A549 (cell line): ENCODE results near the gene NEK4. TPM values are rescaled to one million over a fixed set of nuclear protein-coding genes. Genes with fewer than 3 reads are reported as not detected.

ENCODE experiments used
- ATAC-seq, 2 experiments: fragments of 200-7000 bp in 1 of 2; fragments of >200 bp in 1 of 2; cut with Nextera tagmentation in 1 of 2; cut with Tn5 transposase in 1 of 2; 3 replicates each; pipeline versions ENCODE4 v1.8.0 to v1.9.1; 2018 to 2020; ENCODE audit warnings: mild to moderate bottlenecking in 1 of 2, moderate library complexity in 1 of 2
- CTCF ChIA-PET: fragments of 300-600 bp; sonication (Branson Sonifier 250); formaldehyde crosslinking; extraction: SDS; loops from one replicate; lab custom pipeline; 2021; ENCODE audit warnings: antibody characterized with exemption, inconsistent platforms; lab: Yijun Ruan, JAX
- POLR2A ChIA-PET: fragments of 350-600 bp; formaldehyde crosslinking; extraction: SDS; loops from one replicate; lab custom pipeline; 2021; ENCODE audit warnings: antibody characterized with exemption, inconsistent platforms; lab: Yijun Ruan, JAX
- DNase-seq, 2 experiments: peaks; one replicate each; pipeline versions ENCODE4 v3.0.0 to v3.0.0-alpha.2; 2011 to 2016; ENCODE audit warnings: low read depth in 1 of 2, low spot score in 1 of 2
- FAIRE-seq: peaks from 2 replicates; lab custom pipeline; 2011; peaks lifted over from hg19 to GRCh38; lab: Jason Lieb, UNC
- H3K27ac ChIP-seq, 2 experiments: fragments of >200 bp; sonication (Bioruptor Twin); formaldehyde crosslinking; 3 replicates each; pipeline ENCODE4 v1.5.1; 2016 to 2017
- H3K4me1 ChIP-seq: fragments of >200 bp; sonication (Bioruptor Twin); formaldehyde crosslinking; 3 replicates; pipeline ENCODE4 v1.6.1; 2016
- H3K4me2 ChIP-seq: fragments of >200 bp; sonication (Bioruptor Twin); formaldehyde crosslinking; 3 replicates; pipeline ENCODE4 v1.6.1; 2016
- H3K4me3 ChIP-seq: fragments of >200 bp; sonication (Bioruptor Twin); formaldehyde crosslinking; 3 replicates; pipeline ENCODE4 v1.5.1; 2016
- H3K9me3 ChIP-seq: fragments of >200 bp; sonication (Bioruptor Twin); formaldehyde crosslinking; 3 replicates; pipeline ENCODE4 v1.6.1; 2016
- ATOH8 ChIP-seq: fragments of 250-450 bp; sonication (Bioruptor Pico); IDR thresholded peaks from 2 replicates; pipeline ENCODE4 v1.5.0; 2020; ENCODE audit warnings: low read depth, mild to moderate bottlenecking, moderate library complexity
- CBX2 ChIP-seq: fragments of 200-600 bp; sonication (generic); IDR thresholded peaks from 2 replicates; pipeline ENCODE4 v1.6.1; 2016; ENCODE audit warnings: low read depth, mild to moderate bottlenecking, borderline replicate concordance
- CBX8 ChIP-seq: fragments of 200-600 bp; sonication (generic); IDR thresholded peaks from 2 replicates; pipeline ENCODE4 v1.6.1; 2016
- CHD4 ChIP-seq: fragments of 200-600 bp; sonication (generic); IDR thresholded peaks from 2 replicates; pipeline ENCODE4 v1.6.1; 2016; ENCODE audit warnings: antibody characterized with exemption, mild to moderate bottlenecking, borderline replicate concordance
- EHF ChIP-seq: fragments of 250-450 bp; sonication (Bioruptor Pico); IDR thresholded peaks from 2 replicates; pipeline ENCODE4 v1.5.0; 2020; ENCODE audit warnings: mild to moderate bottlenecking
- ESRRA ChIP-seq: fragments of 150-350 bp; IDR thresholded peaks from 2 replicates; pipeline ENCODE4 v1.6.1; 2014; ENCODE audit warnings: mild to moderate bottlenecking, low read length, borderline replicate concordance
- FOSB ChIP-seq: fragments of 250-450 bp; sonication (Bioruptor Pico); IDR thresholded peaks from 2 replicates; pipeline ENCODE4 v1.5.0; 2020; ENCODE audit warnings: mild to moderate bottlenecking, moderate library complexity
- FOSL2 ChIP-seq, 2 experiments: fragments of 450-650 bp in 1 of 2; fragments of >200 bp in 1 of 2; sonication (Bioruptor Twin) in 1 of 2; formaldehyde crosslinking; IDR thresholded peaks; 2 replicates each; pipeline versions ENCODE4 v1.5.0 to v1.6.1; 2016 to 2020; ENCODE audit warnings: mild to moderate bottlenecking in 1 of 2, moderate library complexity in 1 of 2
- GATA3 ChIP-seq: IDR thresholded peaks from 2 replicates; pipeline ENCODE4 v1.6.1; 2012; ENCODE audit warnings: borderline replicate concordance
- HOXA7 ChIP-seq: fragments of 250-450 bp; sonication (Bioruptor Pico); IDR thresholded peaks from 2 replicates; pipeline ENCODE4 v1.5.0; 2020; ENCODE audit warnings: mild to moderate bottlenecking, moderate library complexity
- HOXB13 ChIP-seq: fragments of 250-450 bp; sonication (Bioruptor Pico); IDR thresholded peaks from 2 replicates; pipeline ENCODE4 v1.5.0; 2020; ENCODE audit warnings: low read depth, mild to moderate bottlenecking, moderate library complexity
- JUN ChIP-seq, 2 experiments: fragments of >200 bp; sonication (Bioruptor Twin); formaldehyde crosslinking; IDR thresholded peaks; 2 replicates in 1 of 2; 3 replicates in 1 of 2; pipeline ENCODE4 v1.6.1; 2016 to 2017
- JUNB ChIP-seq: fragments of >200 bp; sonication (Bioruptor Twin); formaldehyde crosslinking; IDR thresholded peaks from 2 replicates; pipeline ENCODE4 v1.6.1; 2016
- KDM1A ChIP-seq: fragments of 200-600 bp; sonication (generic); IDR thresholded peaks from 2 replicates; pipeline ENCODE4 v1.6.1; 2016; ENCODE audit warnings: low read depth, mild to moderate bottlenecking
- KDM5A ChIP-seq: fragments of 200-600 bp; sonication (generic); IDR thresholded peaks from 2 replicates; pipeline ENCODE4 v1.6.1; 2016; ENCODE audit warnings: antibody characterized with exemption, mild to moderate bottlenecking
- MAFK ChIP-seq: fragments of 450-650 bp; IDR thresholded peaks from 2 replicates; pipeline ENCODE4 v1.6.1; 2014; ENCODE audit not compliant: partially characterized antibody
- MYC ChIP-seq: IDR thresholded peaks from 2 replicates; pipeline ENCODE4 v1.6.1; 2012; ENCODE audit warnings: mild to moderate bottlenecking, inconsistent platforms, low read length, improper control_type of control experiment, borderline replicate concordance
- NFE2L2 ChIP-seq: fragments of 150-350 bp; conservative IDR thresholded peaks from 2 replicates; pipeline ENCODE4 v1.6.1; 2014; ENCODE audit warnings: low read length
- NR3C1 ChIP-seq: fragments of >200 bp; sonication (Bioruptor Twin); formaldehyde crosslinking; IDR thresholded peaks from 3 replicates; pipeline ENCODE4 v1.6.1; 2017
- PHF8 ChIP-seq: fragments of 200-600 bp; sonication (generic); IDR thresholded peaks from 2 replicates; pipeline ENCODE4 v1.6.1; 2016; ENCODE audit warnings: low read depth, mild to moderate bottlenecking, antibody characterized with exemption, moderate library complexity, borderline replicate concordance
- POLR2A ChIP-seq: IDR thresholded peaks from 2 replicates; pipeline ENCODE4 v1.6.1; 2012; ENCODE audit warnings: mild to moderate bottlenecking, low read length
- RAD21 ChIP-seq, 2 experiments: fragments of >200 bp in 1 of 2; sonication (Bioruptor Twin) in 1 of 2; formaldehyde crosslinking in 1 of 2; IDR thresholded peaks in 1 of 2; conservative IDR thresholded peaks in 1 of 2; 2 replicates in 1 of 2; 3 replicates in 1 of 2; pipeline ENCODE4 v1.6.1; 2012 to 2018; ENCODE audit warnings: inconsistent platforms in 1 of 2
- RCOR1 ChIP-seq: fragments of 150-350 bp; IDR thresholded peaks from 2 replicates; pipeline ENCODE4 v1.6.1; 2014; ENCODE audit warnings: antibody characterized with exemption, low read length, low read depth
- SREBF2 ChIP-seq: fragments of 450-650 bp; IDR thresholded peaks from 2 replicates; pipeline ENCODE4 v1.6.1; 2014; ENCODE audit warnings: mild to moderate bottlenecking, moderate library complexity
- TP53 ChIP-seq: fragments of 250-450 bp; sonication (Bioruptor Pico); IDR thresholded peaks from 2 replicates; pipeline ENCODE4 v1.5.0; 2021; ENCODE audit warnings: mild to moderate bottlenecking, moderate library complexity
- ZFP36 ChIP-seq: fragments of 450-650 bp; IDR thresholded peaks from 2 replicates; pipeline ENCODE4 v1.6.1; 2014; ENCODE audit warnings: borderline replicate concordance; ENCODE audit not compliant: partially characterized antibody
- ZNF302 ChIP-seq: fragments of 250-450 bp; sonication (Bioruptor Pico); IDR thresholded peaks from 2 replicates; pipeline ENCODE4 v1.9.0; 2021; ENCODE audit warnings: inconsistent platforms, mild to moderate bottlenecking, moderate library complexity
- ZSCAN20 ChIP-seq: fragments of 250-450 bp; sonication (Bioruptor Pico); IDR thresholded peaks from 2 replicates; pipeline ENCODE4 v1.8.0; 2022; ENCODE audit warnings: mild to moderate bottlenecking, moderate library complexity
- WGBS: methylation state at CpG from one replicate; pipeline ENCODE4 v1.1.6; 2017; ENCODE audit errors: missing lambda C conversion rate; 5-methylcytosine and 5-hydroxymethylcytosine counted together
- polyA plus RNA-seq, 4 experiments: library from polyadenylated mRNA; depleted of rRNA in 3 of 4; stranded (reverse); fragments of >200 nt; fragmentation: RNase III in 1 of 4; extraction: RNeasy Plus Mini Kit Qiagen cat#74134 plus additional on column Dnase treatment in 1 of 4; gene quantifications; 2 replicates in 3 of 4; 3 replicates in 1 of 4; pipeline ENCODE4 v1.2.3, GENCODE V29; 2011 to 2017
- TF ChIP-seq, protein P1 (sequence below): fragments of 450-650 bp; IDR thresholded peaks from 2 replicates; pipeline ENCODE4 v1.6.1; 2014; ENCODE audit warnings: antibody characterized with exemption
- TF ChIP-seq, protein P2 (sequence below): fragments of >200 bp; sonication (Bioruptor Twin); formaldehyde crosslinking; IDR thresholded peaks from 2 replicates; pipeline ENCODE4 v1.6.1; 2016

NEK4 gene
- polyA plus RNA-seq, 2 of the 4 experiments (the other 2 are of a cell fraction), result 12.1 to 19.4 TPM

DNA sequence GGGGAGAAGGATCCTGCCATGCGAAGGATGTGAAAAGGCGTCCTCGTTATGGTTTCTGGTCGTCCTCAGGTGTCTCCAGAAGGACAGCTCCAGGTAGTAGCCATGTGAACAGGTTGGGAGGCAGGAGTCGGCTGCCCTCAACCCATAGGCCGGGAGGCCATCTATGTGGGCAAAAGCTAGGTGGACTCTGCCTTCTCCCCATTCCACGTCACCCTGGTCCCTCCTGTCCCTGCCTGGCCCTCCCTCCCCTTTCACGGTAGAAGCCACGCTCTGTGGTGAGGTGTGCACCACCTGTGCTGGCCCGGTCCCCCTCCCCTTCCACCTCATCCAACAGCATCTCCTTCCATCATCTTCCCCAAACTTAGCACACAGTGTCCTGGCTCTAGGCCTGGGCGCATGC is 40.2 kb upstream of the NEK4 start (continued):
- no peak for TF ChIP-seq KDM5A
- TF ChIP-seq HOXB13, result no peak
- TF ChIP-seq CBX2, result no peak
- TF ChIP-seq, protein P1, sequence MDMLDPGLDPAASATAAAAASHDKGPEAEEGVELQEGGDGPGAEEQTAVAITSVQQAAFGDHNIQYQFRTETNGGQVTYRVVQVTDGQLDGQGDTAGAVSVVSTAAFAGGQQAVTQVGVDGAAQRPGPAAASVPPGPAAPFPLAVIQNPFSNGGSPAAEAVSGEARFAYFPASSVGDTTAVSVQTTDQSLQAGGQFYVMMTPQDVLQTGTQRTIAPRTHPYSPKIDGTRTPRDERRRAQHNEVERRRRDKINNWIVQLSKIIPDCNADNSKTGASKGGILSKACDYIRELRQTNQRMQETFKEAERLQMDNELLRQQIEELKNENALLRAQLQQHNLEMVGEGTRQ, result no peak
- TF ChIP-seq RAD21 (conservative IDR thresholded peaks at IDR 0.05 in 1 of 2, IDR thresholded peaks at IDR 0.05 in 1 of 2), result no peak

GRCh38 chr3:52809662-52810377 is 39.1 kb upstream of the NEK4 start:
- no peaks in the 10 kb centered on the region for H3K4me1 ChIP-seq
- DNase-seq, result no peak
- H3K27ac ChIP-seq, result no peak overlapping the region
- no peaks in the 10 kb centered on the region for H3K9me3 ChIP-seq
- no peak overlapping the region for H3K4me2 ChIP-seq
- H3K4me3 ChIP-seq, result no peak overlapping the region
- CTCF ChIA-PET, result interaction anchor here (1.3 to 2.7 kb wide), 3 partner anchors 11 to 20 kb away, joined by 3 to 7 read pairs (median 4); no protein-coding TSS in a partner anchor
- 25% methylated on average over 7 of the region's 7 CpGs for WGBS
- no peak for FAIRE-seq
- POLR2A ChIA-PET, result no interaction called here
- no peak for ATAC-seq
- TF ChIP-seq PHF8 (no peak), HOXB13 (no peak), FOSL2 (IDR thresholded peaks at IDR 0.05) (no peak), FOSL2 (CRISPR knock-in tag; IDR thresholded peaks at IDR 0.05) (no peak), GATA3 (no peak), CBX2 (no peak), KDM1A (no peak), ESRRA (no peak), MYC (no peak), ZSCAN20 (CRISPR knock-in tag) (no peak), CHD4 (no peak), NFE2L2 (no peak), ZNF302 (CRISPR knock-in tag) (no peak), JUNB (no peak), MAFK (no peak)
- TF ChIP-seq, protein P2, sequence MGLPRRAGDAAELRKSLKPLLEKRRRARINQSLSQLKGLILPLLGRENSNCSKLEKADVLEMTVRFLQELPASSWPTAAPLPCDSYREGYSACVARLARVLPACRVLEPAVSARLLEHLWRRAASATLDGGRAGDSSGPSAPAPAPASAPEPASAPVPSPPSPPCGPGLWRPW, result no peak

- no peak for ATAC-seq
- H3K4me2 ChIP-seq, result no peak overlapping the region
- H3K9me3 ChIP-seq, result no peaks in the 10 kb centered on the region
- no peak for TF ChIP-seq RCOR1
- no peak for TF ChIP-seq PHF8
- no peak for TF ChIP-seq ZFP36
- no peak for TF ChIP-seq FOSB
- no peak for TF ChIP-seq TP53
- TF ChIP-seq, protein P2, result no peak
- no peak for TF ChIP-seq CBX8
- TF ChIP-seq ZSCAN20 (CRISPR knock-in tag), result no peak
- TF ChIP-seq SREBF2, result no peak
- no peak for TF ChIP-seq HOXA7 (CRISPR knock-in tag)
- TF ChIP-seq JUN (IDR thresholded peaks at IDR 0.05), result no peak
- no peak for TF ChIP-seq ATOH8 (CRISPR knock-in tag)
- TF ChIP-seq EHF, result no peak
- TF ChIP-seq MAFK, result no peak
- TF ChIP-seq POLR2A, result no peak
- no peak for TF ChIP-seq NR3C1
- WGBS, result 19% methylated on average over 2 of the region's 2 CpGs
- no peaks in the 10 kb centered on the region for H3K4me1 ChIP-seq
- FAIRE-seq, result no peak
- ChIA-PET CTCF (interaction anchor here (1.3 to 2.7 kb wide), 3 partner anchors 10 to 21 kb away, joined by 3 to 7 read pairs (median 4); no protein-coding TSS in a partner anchor), POLR2A (no interaction called here)
- no peak for DNase-seq
- H3K27ac ChIP-seq, result no peak overlapping the region
- no peak overlapping the region for H3K4me3 ChIP-seq
Measured at GRCh38 chr3:52809149-52809548, 38.4 kb upstream of the NEK4 start.
